TTC549 (cell line): ENCODE measurements around the gene SSBP1.
"Not testable (repeated sequence)": the region's sequence is repeated elsewhere in the genome, so short reads cannot be mapped to it uniquely, and the experiment has no call there.

Experiments used
- FAIRE-seq: peaks from 2 replicates; lab custom pipeline; 2012; peaks lifted over from hg19 to GRCh38; lab: Jason Lieb, UNC

Gene SSBP1

GRCh38 chr7:141737836-141738591, at the start of gene SSBP1:
TSS of gene SSBP1 (plus strand) at chr7:141738358. CDS start at chr7:141739167, 809 bp downstream.
- peak; percentile 93 for FAIRE-seq

- not testable (repeated sequence) for FAIRE-seq
Measured at GRCh38 chr7:141689072-141689825, 48.9 kb upstream of the SSBP1 start.

GRCh38 chr7:141691540-141691939, 46.6 kb upstream of the SSBP1 start:
- no peak for FAIRE-seq

- no peak for FAIRE-seq
Measured at GRCh38 chr7:141691961-141692360, 46.2 kb upstream of the SSBP1 start.

GRCh38 chr7:141693082-141693481, 45.1 kb upstream of the SSBP1 start:
- FAIRE-seq, result no peak

- FAIRE-seq, result no peak
Measured at GRCh38 chr7:141695803-141696289, 42.3 kb upstream of the SSBP1 start.

GRCh38 chr7:141696348-141696747, 41.8 kb upstream of the SSBP1 start:
- no peak for FAIRE-seq

- FAIRE-seq, result no peak
Measured at GRCh38 chr7:141697211-141697871, 40.8 kb upstream of the SSBP1 start.

- no peak for FAIRE-seq
Measured at GRCh38 chr7:141698247-141699015, 39.7 kb upstream of the SSBP1 start.

- FAIRE-seq, result no peak
Measured at GRCh38 chr7:141699860-141700259, 38.3 kb upstream of the SSBP1 start.

- no peak for FAIRE-seq
Measured at GRCh38 chr7:141700296-141700847, 37.8 kb upstream of the SSBP1 start.

GRCh38 chr7:141700848-141701371, 37.2 kb upstream of the SSBP1 start:
- FAIRE-seq, result no peak

- FAIRE-seq, result no peak
Measured at GRCh38 chr7:141701489-141702046, 36.6 kb upstream of the SSBP1 start.

- FAIRE-seq, result no peak
Measured at GRCh38 chr7:141702047-141702567, 36.1 kb upstream of the SSBP1 start, which contains the start of gene DENND11. TSS of gene DENND11 (minus strand) at chr7:141702166. CDS start at chr7:141702153, 13 bp downstream.

- FAIRE-seq, result no peak
Measured at GRCh38 chr7:141702892-141703291, 35.3 kb upstream of the SSBP1 start.

GRCh38 chr7:141704112-141704511, 34.0 kb upstream of the SSBP1 start:
- no peak for FAIRE-seq

- FAIRE-seq, result no peak
Measured at GRCh38 chr7:141704741-141705140, 33.4 kb upstream of the SSBP1 start.

GRCh38 chr7:141706239-141707064, 31.7 kb upstream of the SSBP1 start:
- FAIRE-seq, result no peak

GRCh38 chr7:141708351-141708750, 29.8 kb upstream of the SSBP1 start, which contains the start of gene WEE2:
TSS of gene WEE2 (plus strand) at chr7:141708353. CDS start at chr7:141708759, 406 bp downstream.
- no peak for FAIRE-seq

GRCh38 chr7:141709318-141709717, 28.8 kb upstream of the SSBP1 start:
- no peak for FAIRE-seq
